Stimulated activated CD8-positive, alpha-beta memory T cell treated with anti-CD3 and anti-CD28 coated beads, Interleukin-12 subunit alpha, Interleukin-12 subunit beta, amount 100 ng/mL, for 24 hours (primary cell): ENCODE data around the gene MACF1.
"Not testable (repeated sequence)": the region's sequence is repeated elsewhere in the genome, so short reads cannot be mapped to it uniquely, and the experiment has no call there.

Source experiments
- DNase-seq: peaks from one replicate; pipeline ENCODE4 v3.0.0-alpha.2; 2020; ENCODE audit errors: extremely low read depth

MACF1 gene

DNA sequence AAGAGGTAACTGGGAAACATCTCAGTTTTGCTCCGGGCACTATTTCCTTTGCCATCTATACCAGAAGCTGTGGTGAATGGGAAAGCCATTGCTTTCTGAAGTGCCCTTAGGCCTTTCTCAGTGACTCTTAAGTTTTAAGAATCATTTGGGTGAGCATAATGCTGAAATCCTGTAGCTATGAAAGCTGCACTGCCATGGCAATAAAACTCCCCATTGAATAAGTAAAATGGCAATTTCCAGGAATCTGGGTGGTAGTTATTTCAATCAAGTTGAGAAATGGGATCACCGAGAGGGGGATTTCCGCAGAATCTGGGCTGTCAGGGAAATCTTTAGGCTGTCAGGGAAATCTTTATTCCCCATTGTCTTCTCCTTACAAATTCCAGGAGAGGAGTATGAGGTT lies 26.8 kb upstream of the MACF1 start:
- DNase-seq, result no peak

DNA sequence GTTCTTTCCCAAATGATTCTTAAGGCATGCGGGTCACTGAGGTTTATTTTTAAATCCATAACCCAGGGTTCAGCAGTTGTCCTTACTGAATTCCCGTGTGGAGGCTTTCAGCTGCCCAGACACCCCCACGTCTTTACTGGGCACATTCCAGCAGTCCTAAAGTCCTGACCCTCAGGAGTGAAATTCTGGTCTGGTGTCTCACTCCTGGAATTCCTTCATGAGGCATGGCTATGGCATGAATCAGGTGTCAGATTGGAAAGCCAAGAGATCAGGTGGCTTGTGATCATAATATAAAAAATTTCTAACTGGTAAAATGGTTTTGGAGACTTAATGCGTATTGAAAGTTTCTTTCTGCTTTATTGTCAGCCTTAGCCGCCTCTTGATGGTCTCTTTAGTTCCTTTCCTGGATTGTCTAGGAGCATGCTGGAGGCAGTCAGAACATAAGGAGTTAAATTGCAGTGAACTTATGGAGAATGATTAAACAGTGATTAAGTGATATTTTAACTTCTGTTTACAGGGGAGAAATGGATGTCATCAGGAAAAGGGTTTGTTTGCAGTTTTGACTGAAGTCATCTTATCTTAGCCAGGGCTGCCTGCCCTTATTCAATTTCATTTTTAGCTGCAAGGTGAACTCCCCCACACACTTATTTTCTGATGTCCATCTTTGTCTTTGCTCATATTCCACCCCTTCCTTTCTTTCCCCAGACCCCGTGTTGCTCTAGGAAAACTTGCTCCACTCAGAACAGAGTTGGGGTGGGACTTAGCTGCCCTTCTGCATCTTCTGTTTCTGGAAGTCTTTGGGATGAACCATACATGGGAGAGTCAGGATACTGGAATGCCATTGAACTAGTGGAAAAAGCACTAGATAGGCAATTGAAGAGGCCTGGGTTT lies 25.7 kb upstream of the MACF1 start:
- no peak for DNase-seq

DNA sequence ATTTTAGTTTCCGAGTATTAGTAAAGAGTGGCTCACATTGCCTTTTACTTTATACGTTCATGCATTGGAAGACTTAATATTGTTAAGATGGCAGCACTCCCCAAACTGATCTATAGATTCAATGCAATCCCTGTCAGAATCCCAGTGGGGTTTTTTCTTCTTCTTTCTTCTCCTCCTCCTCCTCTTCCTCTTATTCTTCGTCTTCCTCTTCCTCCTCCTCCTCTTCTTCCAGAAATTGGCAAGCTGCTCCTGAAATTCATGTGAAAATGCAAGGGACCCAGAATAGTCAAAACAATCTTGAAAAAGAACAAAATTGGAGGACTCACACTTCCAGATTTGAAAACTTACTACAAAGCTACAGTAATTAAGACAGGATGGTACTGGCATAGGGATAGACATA lies 23.2 kb upstream of the MACF1 start:
- DNase-seq, result no peak

DNA sequence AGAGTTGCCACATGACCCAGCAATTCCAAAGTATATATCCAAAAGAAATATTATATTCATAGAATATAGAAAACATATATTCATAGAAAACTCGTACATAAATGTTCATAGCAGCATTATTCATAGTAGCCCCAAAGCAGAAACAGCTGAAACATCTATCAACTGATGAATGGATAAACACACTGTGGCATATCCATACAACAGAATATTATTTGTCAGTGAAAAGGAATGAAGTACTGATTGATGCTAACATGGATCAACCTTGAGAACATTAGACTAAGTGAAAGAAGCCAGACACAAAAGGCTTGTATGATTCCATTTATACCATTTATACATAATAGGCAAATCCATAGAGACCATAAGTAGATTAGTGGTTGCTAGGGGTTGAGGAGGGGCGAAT lies 21.7 kb upstream of the MACF1 start:
- DNase-seq, result no peak

DNA sequence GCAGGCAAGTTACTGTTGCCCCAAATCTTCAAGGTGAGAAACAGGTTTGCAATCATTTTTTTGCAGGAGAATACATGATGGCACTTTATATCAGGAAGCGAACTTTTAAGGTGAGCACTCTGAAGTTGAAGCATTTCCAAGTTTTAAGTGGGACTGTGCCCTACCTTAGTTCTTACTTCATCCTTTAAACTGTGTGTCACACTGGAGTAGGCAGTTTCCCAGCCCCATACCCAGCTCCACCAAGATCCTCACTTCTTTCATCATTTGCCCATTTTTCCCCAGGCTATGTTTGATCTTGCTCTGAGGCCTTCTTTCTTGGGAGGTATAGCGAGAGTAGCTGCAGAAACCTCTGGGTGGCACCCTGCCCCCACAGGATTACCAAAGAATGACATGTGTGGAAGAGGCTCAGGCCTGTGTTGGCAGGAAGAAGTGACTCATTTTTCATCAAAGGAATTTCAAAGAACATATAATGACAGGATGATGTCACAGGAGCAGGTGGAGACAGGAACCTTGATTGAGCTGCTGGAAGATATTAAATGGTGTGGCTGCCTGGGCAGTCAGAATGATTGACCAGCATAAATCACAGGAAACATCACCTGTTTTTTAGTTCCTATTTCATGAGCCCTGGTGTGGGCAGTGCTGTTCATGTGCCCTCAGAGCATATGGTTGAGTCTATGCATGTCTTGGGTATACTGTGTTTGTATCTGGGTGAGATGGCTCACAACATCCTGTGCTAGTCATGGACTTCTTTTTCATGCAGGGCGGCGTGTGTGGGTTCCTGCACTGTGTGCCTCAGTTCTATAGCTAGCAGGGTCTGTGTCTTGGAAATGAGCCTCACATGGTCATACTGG lies 20.8 kb upstream of the MACF1 start:
- peak; percentile 61 for DNase-seq

DNA sequence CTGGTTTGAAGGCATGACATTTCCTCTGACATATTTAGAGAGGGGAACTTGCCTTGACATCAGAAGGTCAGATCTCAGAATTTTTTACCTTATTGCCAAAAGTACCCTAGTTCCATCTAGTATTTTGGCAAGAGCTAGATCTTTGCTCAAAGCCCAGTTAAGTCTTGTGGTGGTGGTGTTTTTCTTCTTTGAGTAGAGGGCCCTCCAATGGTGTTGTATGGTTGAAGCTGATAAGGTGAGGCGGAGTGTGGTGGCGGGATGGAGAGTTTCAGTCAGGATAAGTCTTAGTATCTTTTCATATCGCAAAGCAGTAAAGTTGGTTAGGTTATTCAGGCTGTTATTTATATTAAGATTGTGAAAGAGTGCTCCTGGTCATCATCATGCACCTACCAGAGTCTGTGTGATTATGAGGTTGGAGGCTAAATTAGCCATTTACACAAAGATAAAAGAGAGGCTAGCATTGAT lies 20.1 kb upstream of the MACF1 start:
- no peak for DNase-seq

DNA sequence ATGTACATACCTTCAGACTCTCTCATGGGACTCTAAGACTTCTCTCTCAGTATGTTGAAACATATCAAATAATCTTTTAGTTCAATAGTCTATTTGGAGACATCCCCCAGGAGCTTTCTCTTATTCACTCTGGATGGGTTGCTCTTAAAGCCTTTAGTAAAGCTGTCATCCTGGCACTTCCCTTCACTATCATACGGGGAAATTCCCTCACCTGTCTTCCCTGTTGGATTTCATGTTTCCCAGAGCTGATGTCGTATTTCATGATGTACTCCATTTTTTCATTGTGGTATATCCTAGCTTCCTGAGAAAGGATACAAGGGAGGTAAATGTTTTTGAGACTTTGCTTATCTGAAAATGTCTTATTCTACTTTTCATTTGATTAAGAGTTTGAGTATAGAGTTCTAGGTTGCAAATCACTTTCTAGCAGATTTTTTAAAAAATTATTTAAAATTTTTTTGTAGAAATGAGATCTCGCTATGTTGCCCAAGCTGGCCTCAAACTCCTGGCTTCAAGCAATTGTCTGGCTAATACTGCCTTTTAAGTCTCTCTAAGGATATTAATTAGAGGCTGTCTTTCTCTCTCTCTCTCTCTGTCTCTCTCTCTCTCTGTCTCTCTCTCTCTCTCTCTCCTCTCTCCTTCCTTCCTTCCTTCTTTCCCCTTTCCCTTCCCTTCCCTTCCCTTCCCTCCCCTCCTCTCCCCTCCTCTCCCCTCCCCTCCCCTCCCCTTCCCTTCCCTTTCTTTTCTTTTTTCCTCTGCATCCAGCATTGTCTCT lies 17.0 kb upstream of the MACF1 start:
- DNase-seq, result no peak

DNA sequence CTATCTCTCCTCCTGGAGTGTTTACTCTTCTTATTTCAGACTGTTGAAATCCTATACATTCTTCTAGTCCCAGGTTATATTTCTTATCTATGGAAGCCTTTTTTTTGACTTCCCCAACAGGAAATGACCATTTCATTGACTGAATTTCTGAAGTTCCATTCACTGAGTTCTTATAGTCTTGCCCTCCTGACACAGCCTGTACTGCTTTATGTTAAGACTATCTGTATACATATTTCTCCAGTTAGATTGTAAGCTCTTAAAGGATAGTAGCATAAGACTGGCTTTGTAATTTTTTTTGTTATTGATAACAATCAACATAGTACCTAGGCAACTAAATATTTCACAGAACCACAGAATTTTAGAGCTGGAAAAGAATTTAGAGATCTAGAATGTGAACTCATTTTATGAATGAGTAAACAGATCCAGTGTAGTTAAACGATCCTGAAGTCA lies 14.9 kb upstream of the MACF1 start:
- no peak for DNase-seq

DNA sequence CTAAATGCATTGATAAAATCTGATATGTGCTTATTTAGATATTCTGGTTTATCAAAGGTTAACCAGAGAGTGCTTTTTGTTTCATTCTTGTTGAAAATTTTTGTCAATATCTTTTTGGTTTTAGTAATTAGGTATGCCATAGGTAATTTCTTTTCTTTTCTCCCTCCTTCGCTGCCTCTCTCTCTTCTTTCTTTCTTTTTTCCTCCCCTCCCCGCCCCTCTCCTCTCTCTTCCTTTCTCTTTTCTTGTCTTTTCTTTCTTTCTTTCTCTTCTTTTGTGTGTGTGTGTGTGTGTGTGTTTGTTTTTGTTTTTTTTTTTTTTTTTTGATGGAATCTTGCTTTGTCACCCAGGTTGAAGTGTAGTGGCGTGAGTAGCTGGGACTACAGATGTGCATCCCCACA lies 14.4 kb upstream of the MACF1 start:
- no peak for DNase-seq

DNA sequence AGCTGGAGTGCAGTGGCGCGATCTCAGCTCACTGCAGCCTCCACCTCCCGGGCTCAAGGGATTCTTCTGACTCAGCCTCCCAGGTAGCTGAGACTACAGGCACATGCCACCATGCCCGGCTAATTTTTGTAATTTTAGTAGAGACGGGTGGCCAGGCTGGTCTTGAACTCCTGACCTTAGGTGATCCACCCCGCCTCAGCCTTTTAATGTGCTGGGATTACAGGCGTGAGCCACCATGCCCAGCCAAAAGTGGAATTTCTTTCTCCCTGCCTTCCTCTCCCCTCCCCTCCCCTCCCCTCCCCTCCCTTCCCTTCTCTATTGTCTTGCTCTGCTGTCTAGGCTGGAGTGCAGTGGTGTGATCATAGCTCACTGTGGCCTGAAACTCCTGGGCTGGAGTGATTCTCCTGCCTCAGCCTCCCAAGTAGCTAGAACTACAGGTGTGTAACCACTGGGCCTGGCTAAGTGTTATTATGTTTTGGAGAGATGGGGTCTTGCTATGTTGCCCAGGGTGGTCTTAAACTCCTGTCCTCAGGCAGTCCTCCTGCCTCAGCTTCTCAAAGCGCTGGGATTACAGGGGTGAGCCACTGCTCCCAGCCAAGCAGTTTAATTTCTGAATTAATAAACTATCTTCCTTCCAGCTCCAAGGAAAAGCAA lies 10.0 kb upstream of the MACF1 start:
- no peak for DNase-seq

DNA sequence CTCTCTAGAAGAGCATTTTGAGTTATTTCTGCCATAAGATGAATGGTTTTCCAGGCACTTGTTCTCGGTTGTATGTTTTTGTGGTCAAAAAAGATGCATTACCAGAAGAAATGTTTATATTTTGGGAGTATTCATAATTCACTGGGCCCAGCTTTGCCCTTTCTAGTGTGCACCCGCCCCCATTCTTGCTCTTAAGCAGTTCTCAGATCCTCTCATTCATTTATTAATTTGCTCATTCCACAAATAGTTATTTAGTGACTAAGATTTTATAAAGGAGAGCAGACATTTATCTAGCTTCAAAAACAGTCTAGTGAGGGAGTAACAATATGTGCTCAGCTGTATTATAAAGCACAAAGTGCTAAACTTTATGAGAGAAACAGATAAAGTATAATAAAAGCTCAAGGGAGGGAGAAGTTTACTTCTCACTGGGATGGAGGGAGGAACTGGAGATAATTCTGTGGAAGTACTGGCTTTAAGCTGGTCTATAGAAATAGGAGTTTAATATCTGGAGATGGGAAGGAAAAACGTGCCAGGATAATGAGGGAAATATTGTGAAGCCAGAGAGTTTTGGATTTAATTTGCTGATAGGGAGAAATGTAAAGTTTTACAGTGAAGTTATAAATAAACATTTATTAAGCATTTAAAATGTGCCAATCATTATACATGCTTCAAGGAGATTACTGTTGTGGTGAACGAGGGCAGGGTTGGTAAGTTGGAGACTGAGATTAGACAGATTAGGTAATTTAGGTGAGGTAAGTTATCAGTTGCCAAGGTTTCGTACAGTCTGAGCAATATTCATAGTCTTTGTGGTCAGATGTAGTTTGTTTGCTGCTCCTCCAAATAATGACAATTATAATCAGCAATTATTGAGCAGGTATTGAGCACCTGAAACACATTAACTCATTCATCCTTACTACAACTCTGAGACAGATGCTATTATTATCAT lies 9.1 kb upstream of the MACF1 start:
- DNase-seq, result no peak

DNA sequence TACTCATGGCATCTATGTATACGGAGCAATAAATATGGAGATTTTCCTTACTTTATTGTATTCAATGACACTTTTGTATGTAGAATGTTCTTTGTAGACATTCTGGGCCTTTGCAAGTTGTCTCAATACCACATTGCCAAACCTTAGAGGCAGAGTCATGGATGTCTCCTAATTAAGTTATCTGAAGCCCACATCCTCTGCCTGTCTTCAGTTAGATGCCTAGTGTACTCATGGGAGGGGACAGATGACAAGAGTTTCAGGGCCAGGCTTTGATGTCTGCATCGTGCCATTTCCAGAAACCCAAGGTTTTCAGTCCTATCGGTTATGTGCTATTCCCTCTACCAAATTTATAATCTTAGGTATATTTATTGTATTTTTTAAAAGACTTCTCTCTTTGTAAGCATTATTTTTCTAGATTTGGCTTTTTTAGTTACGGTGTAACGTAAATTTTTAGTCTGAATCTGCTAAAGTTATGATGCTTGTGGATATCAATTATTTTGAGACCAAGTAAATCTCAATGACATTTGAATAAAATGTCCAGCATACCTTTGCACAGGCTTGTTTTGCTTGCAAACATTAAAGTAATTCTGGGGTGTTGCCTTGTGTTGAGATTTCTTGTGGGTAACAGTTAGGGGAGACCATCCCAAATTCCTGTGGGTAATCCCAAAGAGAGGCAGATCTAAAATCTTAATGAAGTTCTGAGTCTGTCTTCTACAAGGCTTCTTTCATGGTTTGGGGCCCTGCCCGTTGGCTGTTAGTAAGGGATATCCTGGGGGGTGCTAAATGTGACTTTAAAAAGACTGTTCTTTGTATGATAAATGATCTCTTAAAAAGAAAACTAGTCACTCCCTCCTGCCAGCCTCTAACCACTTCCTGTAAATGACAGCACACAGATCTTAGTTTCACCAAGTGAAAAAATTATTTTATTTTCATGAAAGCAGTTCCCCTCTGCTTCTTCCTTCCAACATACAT lies 8.0 kb upstream of the MACF1 start:
- DNase-seq, result no peak

DNA sequence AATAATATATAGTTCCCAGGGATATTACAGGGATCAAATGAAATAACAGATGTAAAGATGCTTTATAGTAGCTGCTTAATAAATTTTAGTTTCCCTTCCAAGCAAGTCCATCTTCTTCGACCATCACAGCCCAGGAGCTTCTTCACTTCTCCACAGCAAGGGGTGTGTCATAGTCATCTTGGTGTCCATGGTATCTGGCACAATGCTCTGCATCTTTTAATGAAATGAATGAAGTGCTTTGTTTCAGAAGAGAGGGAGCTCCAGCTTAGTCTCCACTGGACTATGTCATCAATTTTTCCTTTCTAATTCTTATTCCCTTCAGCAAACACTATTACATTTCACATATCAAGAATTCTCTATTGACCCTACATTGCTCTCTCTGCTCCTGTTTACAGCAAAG lies 4.9 kb upstream of the MACF1 start:
- no peak for DNase-seq

DNA sequence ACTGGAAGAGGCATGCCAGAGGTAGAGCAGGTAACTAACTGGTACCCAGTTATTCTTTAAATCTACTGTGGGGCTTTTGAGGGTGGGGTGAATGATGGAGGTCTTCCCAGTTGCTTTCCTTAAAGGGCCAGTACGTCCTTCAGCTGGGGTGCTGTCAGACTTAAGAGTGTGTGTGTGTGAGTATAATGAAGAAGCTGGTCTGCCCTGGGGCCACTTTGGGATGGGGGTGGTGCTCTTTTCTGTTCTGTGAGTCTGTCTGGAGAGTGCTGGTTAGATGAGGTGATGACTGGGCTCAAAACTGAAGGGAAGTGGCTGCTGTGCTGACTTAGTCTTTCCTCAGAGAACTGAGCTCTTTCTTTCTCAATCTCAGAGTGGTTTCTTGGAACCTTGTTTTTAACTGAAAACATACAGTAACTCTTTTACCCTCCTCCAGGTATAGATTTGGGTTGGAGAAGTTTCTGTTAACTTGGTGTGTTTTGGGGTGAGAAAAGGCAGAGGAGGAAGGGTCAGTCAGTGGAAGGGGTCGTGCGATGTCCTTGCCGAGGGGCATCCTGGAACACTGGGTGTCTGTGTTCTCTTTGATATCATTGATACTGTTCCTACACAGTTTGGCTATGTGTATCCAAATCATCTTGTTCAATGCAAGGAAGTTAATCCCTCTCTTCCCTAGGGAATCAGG lies 746 bp downstream of the MACF1 start:
- peak; percentile 52 for DNase-seq

DNA sequence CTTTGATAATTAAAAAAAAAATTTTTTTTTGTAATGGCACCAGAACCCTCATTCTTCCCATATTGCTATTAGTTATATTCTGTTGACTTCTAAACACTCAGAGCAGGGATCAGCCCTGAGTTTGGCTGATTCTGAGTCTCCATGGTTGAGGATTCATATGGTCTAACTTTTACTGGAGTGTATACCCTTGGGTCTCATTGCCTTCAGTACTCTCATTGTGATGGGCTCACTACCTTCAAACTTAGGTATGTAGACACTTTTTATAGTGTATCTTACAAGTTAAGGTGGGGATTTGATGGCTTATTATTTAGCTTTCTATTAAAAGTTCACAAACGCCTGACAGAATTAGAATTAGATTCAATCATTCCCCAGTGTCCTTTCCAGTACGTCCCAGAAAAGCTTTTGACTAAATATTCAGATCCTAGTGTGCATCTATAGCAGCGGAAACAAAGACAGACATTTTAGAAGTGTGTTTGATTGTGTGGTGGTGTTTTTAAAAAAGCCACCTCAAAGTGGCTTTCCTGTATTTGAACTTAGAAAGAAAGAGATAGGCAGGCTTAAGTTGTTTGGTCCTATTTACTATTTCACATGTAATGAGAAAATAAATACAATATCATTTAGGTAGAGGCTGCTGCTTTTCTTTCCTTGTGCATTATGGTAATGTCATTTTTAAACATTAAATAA lies 1.4 kb downstream of the MACF1 start:
- DNase-seq, result no peak

DNA sequence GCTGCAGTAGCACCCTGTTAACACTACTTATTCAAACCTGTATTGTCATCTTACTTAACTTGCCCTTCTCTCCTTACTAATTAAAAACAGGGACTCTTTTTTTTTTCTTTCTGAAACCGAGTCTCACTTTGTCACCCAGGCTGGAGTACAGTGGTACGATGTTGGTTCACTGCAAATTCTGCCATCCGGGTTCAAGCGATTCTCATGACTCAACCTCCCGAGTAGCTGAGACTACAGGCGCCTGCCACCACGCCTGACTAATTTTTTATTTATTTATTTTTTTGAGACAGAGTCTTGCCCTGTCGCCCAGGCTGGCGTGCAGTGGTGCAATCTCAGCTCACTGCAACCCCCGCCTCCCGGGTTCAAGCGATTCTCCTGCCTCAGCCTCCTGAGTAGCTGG lies 3.9 kb downstream of the MACF1 start:
- not testable (repeated sequence) for DNase-seq

DNA sequence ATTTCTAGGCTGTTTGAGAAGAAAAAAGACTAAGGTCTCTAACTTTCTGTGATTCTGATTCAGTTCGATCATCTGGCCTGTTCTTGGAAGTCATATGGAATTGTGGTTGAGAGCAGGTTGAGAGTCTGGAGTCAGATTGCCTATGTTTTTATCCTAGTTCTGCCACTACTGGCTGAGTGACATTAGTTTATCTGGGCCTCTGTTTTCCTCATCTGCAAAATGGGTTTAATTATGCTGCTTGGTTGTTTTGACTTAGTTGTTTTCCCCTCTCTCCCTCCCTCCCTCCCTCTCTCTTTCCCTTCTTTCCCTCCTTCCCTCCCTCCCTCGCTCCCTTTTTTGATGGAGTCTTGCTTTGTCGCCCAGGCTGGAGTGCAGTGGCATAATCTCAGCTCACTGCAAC lies 6.2 kb downstream of the MACF1 start:
- no peak for DNase-seq

DNA sequence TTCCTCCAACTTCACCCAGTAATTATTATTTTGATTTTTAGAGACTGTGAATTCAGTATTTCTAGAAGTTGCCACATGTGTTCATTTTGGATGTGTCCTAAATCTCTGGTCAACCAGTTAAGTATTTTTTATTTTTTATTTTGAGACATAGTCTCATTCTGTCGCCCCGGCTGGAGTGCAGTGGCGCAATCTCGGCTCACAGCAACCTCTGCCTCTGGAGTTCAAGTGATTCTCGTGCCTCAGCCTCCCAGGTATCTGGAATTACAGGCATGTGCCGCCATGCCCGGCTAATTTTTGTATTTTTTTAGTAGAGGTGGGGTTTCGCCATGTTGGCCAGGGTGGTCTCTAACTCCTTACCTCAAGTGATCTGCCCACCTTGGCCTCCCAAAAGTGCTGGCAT lies 8.0 kb downstream of the MACF1 start:
- DNase-seq, result no peak
